ENCODE measurements around the gene USP34. TPM values are rescaled to one million over a fixed set of nuclear protein-coding genes. Genes with fewer than 3 reads are reported as not detected.

USP34 gene
- total RNA-seq, 8 experiments from 2014 or later: 53.2 to 175 (median 69.2) TPM

- in situ Hi-C loops (cut with MboI; ENCODE audit: low pct_unique_long_range_greater_than_20kb in 2 of 9, low sequenced_read_pairs in 9 of 9, unreplicated experiment in 9 of 9): no loop called here
- Histone ChIP-seq H3K4me3 (no peak overlapping the region), H3K4me1 (replicated peaks in 1 of 2) (peaks cover 9 to 20% of the 10 kb centered on the region in 2 donors), H3K27ac (no peak overlapping the region)
- no peak for ATAC-seq (replicated peaks in 6 of 8)
- WGBS, 10 experiments: 78 to 96% (median 90%) methylated on average over 1 to 6 of the region's 6 CpGs
These were observed 288.9 kb downstream of the USP34 start for GRCh38 chr2:61182059-61182383.

GRCh38 chr2:61181382-61182058 is 289.4 kb downstream of the USP34 start:
- Histone ChIP-seq H3K4me3 (no peak overlapping the region), H3K27ac (no peak overlapping the region), H3K4me1 (replicated peaks in 1 of 2) (peaks cover 9 to 20% of the 10 kb centered on the region in 2 donors)
- in situ Hi-C loops (cut with MboI; ENCODE audit: low pct_unique_long_range_greater_than_20kb in 2 of 9, low sequenced_read_pairs in 9 of 9, unreplicated experiment in 9 of 9): no loop called here
- WGBS, 10 experiments: 33 to 100% (median 66%) methylated on average over 1 to 8 of the region's 10 CpGs
- no peak for ATAC-seq (replicated peaks in 6 of 8)

DNA sequence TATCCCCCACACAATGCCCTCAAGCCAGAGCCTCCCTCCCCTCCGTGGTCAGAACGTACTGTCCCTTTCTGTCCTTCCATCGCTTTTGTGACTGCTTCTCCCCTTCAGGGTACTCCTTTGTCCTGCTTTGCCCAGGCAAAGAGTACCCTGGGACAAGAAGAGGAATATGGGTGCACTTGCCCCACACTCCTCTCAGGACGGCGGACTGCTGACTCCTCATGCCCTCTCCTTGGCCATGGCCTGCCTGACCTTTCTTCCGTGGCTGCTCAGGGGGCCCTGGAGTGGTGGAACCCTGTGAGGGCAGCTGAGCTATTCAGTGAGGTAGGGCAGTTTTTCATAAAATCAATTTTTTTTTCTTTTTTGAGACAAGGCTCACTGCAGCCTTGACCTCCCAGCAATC is 290.2 kb downstream of the USP34 start:
- no peak overlapping the region for H3K27ac ChIP-seq
- WGBS, 10 experiments: 83 to 100% (median 93%) methylated on average over 1 to 3 of the region's 6 CpGs; no CpG with 5 or more reads in 6 of the 10 experiments
- in situ Hi-C loops (cut with MboI; ENCODE audit: low pct_unique_long_range_greater_than_20kb in 2 of 9, low sequenced_read_pairs in 9 of 9, unreplicated experiment in 9 of 9): no loop called here
- no peak for ATAC-seq (replicated peaks in 6 of 8)
- H3K4me1 ChIP-seq (replicated peaks in 1 of 2): peaks cover 9 to 20% of the 10 kb centered on the region in 2 donors
- H3K4me3 ChIP-seq: no peak overlapping the region

- peak in 3 of 8 experiments; percentile 5 to 26 (median 5) for ATAC-seq (replicated peaks in 6 of 8)
- Histone ChIP-seq H3K27ac (no peak overlapping the region), H3K4me1 (replicated peaks in 1 of 2) (peaks cover 9 to 20% of the 10 kb centered on the region in 2 donors), H3K4me3 (no peak overlapping the region)
- in situ Hi-C loops (cut with MboI; ENCODE audit: low pct_unique_long_range_greater_than_20kb in 2 of 9, low sequenced_read_pairs in 9 of 9, unreplicated experiment in 9 of 9): no loop called here
- WGBS, 10 experiments: 0 to 96% (median 80%) methylated on average over 1 to 9 of the region's 14 CpGs; no CpG with 5 or more reads in 1 of the 10 experiments
These were observed 290.9 kb downstream of the USP34 start for GRCh38 chr2:61179701-61180639.

GRCh38 chr2:61178603-61179545 is 292.0 kb downstream of the USP34 start:
- 60 to 100% (median 87%) methylated on average over 1 to 13 of the region's 22 CpGs; no CpG with 5 or more reads in 1 of the 10 experiments for WGBS, 10 experiments
- in situ Hi-C loops (cut with MboI; ENCODE audit: low pct_unique_long_range_greater_than_20kb in 2 of 9, low sequenced_read_pairs in 9 of 9, unreplicated experiment in 9 of 9): no loop called here
- no peak for ATAC-seq (replicated peaks in 6 of 8)

DNA sequence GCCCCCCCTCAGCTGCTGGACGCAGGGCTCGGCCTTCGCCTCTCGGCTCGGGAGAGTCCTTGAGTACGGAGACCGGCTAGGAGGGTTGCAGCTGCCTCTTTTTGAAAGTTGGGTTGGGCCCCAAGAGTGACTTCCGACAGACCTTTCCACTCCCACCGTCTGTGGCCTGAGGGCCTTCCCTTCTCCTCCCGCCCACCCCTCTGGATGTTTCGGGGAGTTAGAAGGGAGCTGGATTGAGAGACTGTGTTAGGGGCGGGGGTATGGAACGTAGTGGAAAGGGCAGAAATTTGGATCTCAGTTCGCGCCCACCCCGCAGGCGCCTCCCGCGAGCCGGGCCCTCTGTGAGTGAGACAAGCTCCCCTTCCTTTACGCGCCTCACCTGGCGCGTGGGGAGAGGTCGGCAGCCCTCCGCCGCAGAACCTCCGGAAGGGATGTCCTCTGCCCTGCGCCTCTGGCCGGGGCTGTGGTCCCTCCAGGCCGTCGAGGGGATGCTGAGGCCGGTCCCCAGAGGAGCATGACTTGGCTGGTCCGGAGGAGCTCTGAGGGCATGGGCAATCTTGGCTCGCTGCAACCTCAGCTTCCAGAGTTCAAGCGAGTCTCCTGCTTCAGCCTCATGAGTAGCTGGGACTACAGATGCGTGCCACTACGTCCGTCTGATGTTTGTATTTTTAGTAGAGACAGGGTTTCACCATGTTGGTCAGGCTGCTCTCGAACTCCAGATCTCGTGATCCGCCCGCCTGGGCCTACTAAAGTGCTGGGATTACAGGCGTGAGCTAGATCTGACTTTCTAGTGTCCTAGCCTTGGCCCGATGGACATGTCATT is 292.9 kb downstream of the USP34 start:
- WGBS, 10 experiments: 76 to 100% (median 80%) methylated on average over 1 to 14 of the region's 45 CpGs; no CpG with 5 or more reads in 3 of the 10 experiments
- in situ Hi-C loops (cut with MboI; ENCODE audit: low pct_unique_long_range_greater_than_20kb in 2 of 9, low sequenced_read_pairs in 9 of 9, unreplicated experiment in 9 of 9): no loop called here
- Histone ChIP-seq H3K4me3 (peak overlapping the region; percentile 47 to 68 (median 56)), H3K27ac (peak overlapping the region; percentile 73 to 90), H3K4me1 (replicated peaks in 1 of 2) (peaks cover 9 to 20% of the 10 kb centered on the region in 2 donors)
- ATAC-seq (replicated peaks in 6 of 8): peak in 2 of 8 experiments; percentile 10 to 16

More at GRCh38 chr2:61178603-61179545, 292.0 kb downstream of the USP34 start:
- peaks cover 9 to 20% of the 10 kb centered on the region in 2 donors for H3K4me1 ChIP-seq (replicated peaks in 1 of 2)
- no peak overlapping the region for H3K27ac ChIP-seq
- no peak overlapping the region for H3K4me3 ChIP-seq

GRCh38 chr2:61176755-61177726 is 293.8 kb downstream of the USP34 start:
- peaks cover 9 to 20% of the 10 kb centered on the region in 2 donors for H3K4me1 ChIP-seq (replicated peaks in 1 of 2)
- ATAC-seq (replicated peaks in 6 of 8): peak; percentile 74 to 94 (median 93)
- WGBS, 10 experiments: 0 to 20% (median 1%) methylated on average over 1 to 24 of the region's 111 CpGs; no CpG with 5 or more reads in 1 of the 10 experiments
- peak overlapping the region; percentile 47 to 68 (median 56) for H3K4me3 ChIP-seq
- in situ Hi-C loops (cut with MboI; ENCODE audit: low pct_unique_long_range_greater_than_20kb in 2 of 9, low sequenced_read_pairs in 9 of 9, unreplicated experiment in 9 of 9): no loop called here
- H3K27ac ChIP-seq: peak overlapping the region; percentile 73 to 90

DNA sequence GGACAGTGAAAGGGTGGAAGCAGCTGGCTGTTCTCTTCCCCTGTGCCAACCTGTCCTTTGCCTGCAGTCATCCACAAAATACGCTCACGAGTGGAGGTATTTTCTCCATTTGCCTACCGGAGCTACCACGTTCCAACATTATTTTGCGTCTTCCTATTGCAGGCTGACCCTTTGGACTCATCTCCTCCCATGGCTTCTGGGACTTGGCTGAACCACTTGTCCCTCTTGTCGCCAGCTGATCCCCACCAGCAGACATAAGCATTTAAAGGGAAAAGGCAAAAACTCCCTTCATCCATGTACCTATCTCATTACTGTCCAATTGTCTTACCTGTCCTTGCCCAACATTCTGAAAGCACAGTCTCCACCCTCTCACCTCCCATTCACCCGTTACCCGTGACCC is 295.9 kb downstream of the USP34 start:
- 64 to 98% (median 90%) methylated on average over 3 to 8 of the region's 8 CpGs; no CpG with 5 or more reads in 2 of the 10 experiments for WGBS, 10 experiments
- Histone ChIP-seq H3K27ac (no peak overlapping the region), H3K4me3 (no peak overlapping the region), H3K4me1 (replicated peaks in 1 of 2) (peaks cover 9 to 17% of the 10 kb centered on the region in 2 donors)
- in situ Hi-C loops (cut with MboI; ENCODE audit: low pct_unique_long_range_greater_than_20kb in 2 of 9, low sequenced_read_pairs in 9 of 9, unreplicated experiment in 9 of 9): no loop called here
- ATAC-seq (replicated peaks in 6 of 8): no peak

DNA sequence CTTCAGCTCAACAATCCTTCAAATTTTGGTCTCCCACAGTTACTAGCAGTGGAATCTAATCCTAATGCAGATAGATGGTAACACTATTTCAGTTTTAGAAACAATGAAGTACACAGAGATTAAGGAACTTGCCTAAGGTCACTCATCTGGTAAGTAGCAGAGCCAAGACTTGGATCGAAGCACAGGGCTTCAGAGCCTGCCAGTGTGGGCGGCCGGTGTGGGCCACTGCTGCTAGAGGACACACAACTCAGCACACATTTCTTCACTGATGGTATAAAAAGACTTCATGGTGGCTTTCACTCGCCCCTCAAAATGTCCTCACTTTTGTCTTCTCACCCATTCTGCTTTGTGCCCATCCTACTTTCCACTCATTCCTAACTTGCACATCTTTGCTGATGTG is 297.8 kb downstream of the USP34 start:
- WGBS, 10 experiments: 67 to 100% (median 83%) methylated on average over 1 to 4 of the region's 4 CpGs; no CpG with 5 or more reads in 5 of the 10 experiments
- Histone ChIP-seq H3K4me3 (no peak overlapping the region), H3K4me1 (replicated peaks in 1 of 2) (peaks cover 3% of the 10 kb centered on the region in 2 donors), H3K27ac (no peak overlapping the region)
- ATAC-seq (replicated peaks in 6 of 8): no peak
- in situ Hi-C loops (cut with MboI; ENCODE audit: low pct_unique_long_range_greater_than_20kb in 2 of 9, low sequenced_read_pairs in 9 of 9, unreplicated experiment in 9 of 9): no loop called here

GRCh38 chr2:61172671-61173070 is 298.2 kb downstream of the USP34 start:
- no peak for ATAC-seq (replicated peaks in 6 of 8)
- in situ Hi-C loops (cut with MboI; ENCODE audit: low pct_unique_long_range_greater_than_20kb in 2 of 9, low sequenced_read_pairs in 9 of 9, unreplicated experiment in 9 of 9): no loop called here
- H3K4me3 ChIP-seq: no peak overlapping the region
- H3K4me1 ChIP-seq (replicated peaks in 1 of 2): no peaks in the 10 kb centered on the region
- WGBS, 10 experiments: 14 to 86% (median 50%) methylated on average over 1 of the region's 1 CpG; no CpG with 5 or more reads in 7 of the 10 experiments
- no peak overlapping the region for H3K27ac ChIP-seq

DNA sequence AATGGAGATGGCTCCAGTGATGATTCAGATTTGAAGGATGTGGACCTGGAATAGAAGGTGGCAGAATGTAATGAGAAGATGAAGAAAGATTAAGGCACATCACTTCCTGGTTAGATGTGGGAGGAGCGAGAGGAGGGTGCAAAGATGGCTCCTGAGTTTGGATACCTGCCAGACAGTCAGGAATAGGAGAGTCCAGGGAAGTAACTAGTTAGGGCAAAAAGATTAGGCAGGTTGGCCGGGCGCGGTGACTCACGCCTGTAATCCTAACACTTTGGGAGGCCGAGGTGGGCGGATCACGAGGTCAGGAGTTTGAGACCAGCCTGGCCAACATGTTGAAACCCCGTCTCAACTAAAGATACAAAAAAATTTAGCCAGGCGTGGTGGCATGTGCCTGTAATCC is 303.3 kb downstream of the USP34 start:
- ATAC-seq (replicated peaks in 6 of 8): no peak
- H3K4me1 ChIP-seq (replicated peaks in 1 of 2): no peaks in the 10 kb centered on the region
- H3K27ac ChIP-seq: no peak overlapping the region
- in situ Hi-C loops (cut with MboI; ENCODE audit: low pct_unique_long_range_greater_than_20kb in 2 of 9, low sequenced_read_pairs in 9 of 9, unreplicated experiment in 9 of 9): no loop called here
- H3K4me3 ChIP-seq: no peak overlapping the region
- WGBS, 10 experiments: 80 to 100% (median 96%) methylated on average over 1 to 5 of the region's 10 CpGs; no CpG with 5 or more reads in 3 of the 10 experiments

Measured in motor neuron (in vitro differentiated cells).